ENCODE results near the gene UNKL.

The UNKL gene

DNA sequence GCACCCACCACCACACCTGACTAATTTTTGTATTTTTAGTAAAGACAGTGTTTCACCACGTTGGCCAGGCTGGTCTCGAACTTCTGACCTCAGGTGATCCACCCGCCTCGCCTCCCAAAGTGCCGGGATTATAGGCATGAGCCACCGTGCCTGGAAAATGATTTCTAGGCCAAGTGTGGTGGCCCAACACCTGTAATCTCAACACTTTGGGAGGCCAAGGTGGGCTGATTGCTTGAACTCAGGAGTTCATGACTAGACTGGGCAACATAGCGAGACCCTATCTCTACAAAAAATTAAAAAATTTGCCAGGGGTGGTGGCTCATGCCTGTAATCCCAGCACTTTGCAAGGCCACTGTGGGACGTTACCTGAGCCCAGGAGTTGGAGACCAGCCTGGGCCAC is 92.1 kb downstream of the UNKL start:
- DNase-seq = no peak

DNA sequence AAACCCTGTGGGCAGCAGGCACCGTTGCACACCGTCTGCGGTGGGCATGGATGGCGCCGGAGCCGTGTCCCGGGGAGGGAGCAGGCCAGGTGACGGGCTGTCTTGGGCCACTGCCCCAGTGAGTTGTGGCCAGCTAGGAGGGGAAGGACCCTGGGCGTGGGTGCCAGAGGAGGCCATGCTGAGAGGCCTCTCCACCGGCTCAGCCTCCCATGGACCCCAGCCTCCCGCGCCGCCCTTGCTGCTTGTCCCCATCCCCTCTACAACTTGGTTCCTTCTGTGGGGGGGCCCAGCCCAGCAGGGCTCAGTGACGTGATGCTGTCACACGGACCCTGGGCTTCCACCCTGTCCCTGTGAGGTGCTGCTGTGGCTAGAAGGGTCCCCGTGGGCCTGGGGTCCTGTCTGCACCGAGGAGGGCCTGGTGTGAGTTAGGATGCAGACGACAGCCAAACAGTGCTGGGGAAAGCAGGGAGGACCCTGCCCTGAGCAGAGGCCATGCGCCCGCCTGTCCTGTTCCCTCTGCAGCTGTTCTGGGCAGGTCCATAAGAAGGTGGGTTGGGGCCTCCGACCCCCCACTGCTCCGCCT is 93.8 kb downstream of the UNKL start:
- no peak for DNase-seq

DNA sequence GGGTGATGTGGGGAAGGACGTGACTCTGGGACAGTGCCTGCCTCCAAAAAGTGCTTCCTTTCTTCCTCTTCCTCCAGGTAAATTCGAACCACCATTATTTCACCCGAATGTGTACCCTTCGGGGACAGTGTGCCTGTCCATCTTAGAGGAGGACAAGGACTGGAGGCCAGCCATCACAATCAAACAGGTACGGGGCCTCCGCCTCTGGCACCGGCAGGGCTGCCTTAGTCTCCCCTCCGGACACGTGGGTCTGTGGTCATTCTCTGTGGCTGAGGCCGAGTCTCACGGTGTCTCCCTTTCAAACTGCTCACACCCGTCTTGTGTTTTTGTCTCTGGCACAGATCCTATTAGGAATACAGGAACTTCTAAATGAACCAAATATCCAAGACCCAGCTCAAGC is 94.4 kb downstream of the UNKL start:
- DNase-seq = no peak

DNA sequence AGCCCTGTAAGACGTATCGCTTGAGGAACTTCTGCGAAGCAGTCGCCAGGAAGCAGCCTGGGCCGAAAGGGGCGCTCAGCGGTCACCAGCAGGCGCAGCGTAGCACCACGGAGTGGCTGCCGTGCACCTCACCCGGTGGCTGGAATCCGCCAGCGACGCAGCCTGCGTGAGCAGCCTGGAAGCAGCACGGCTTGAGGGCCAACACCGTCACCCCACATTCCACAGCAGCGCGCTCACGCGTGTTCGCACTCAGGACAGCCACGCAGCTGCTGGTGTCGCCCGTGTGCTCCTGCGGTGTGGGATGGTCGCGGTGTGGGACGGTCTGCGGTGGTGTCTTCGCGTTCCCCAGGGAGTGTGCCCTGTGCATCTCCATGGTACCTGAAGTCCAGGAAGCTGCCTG is 95.5 kb downstream of the UNKL start:
- no peak for DNase-seq

- no peak for DNase-seq
These were observed 96.3 kb downstream of the UNKL start for GRCh38 chr16:1318268-1318545.

DNA sequence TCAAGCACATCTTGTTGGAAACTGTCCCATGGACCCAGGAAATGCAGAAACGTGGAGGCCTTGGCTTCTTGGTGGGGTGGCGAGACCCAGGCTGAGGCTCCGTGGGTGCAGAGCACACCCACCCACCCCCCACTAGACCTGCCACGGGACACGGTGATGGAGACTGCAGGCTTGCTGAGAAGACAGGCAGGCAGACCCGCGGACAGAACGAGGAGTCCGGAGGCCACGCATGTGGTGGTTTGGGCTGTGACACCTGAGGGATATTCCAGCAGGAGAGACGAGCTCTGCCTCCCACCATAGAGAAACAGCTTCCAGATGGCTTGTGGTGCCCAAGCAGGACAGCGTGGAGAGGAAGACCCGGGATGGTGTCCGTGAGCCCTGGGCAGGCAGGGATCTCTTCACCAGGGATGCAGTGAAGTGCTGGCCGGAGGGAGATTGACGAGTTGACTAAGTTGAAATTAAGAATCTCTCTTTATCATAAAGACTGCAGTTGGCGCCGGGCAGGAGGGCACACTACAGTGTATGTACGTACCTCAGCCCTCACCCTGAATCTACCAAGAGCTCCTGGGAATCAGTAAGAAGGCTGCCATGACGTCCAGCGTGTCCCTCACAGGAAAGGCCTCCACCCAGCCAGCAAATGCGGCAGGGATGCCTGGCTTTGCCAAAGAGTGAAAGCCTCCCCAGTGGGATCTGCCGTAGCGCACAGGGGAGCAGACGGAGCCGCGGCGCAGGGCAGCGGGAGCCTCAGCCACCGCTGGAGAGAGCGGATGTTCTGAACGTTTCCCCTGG is 96.8 kb downstream of the UNKL start:
- no peak for DNase-seq

DNA sequence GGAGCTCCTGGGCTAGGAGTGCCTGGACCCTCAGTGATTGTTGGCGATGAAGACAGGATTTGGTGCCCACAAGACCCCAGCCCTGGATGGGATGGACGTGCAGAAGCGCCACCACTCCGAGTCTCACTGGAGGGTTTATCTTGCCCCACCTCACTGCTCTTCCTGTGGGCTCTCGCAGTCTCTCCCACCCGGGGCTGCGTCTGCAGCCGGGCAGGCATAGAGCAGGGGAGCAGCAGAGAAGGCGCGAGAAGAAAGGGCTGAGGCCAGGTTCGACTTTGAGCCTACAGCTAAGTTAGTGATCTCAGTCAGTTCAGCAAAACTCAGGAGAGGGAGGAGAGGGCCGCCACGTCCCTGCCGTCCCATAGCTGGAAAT is 98.5 kb downstream of the UNKL start:
- DNase-seq = no peak

DNA sequence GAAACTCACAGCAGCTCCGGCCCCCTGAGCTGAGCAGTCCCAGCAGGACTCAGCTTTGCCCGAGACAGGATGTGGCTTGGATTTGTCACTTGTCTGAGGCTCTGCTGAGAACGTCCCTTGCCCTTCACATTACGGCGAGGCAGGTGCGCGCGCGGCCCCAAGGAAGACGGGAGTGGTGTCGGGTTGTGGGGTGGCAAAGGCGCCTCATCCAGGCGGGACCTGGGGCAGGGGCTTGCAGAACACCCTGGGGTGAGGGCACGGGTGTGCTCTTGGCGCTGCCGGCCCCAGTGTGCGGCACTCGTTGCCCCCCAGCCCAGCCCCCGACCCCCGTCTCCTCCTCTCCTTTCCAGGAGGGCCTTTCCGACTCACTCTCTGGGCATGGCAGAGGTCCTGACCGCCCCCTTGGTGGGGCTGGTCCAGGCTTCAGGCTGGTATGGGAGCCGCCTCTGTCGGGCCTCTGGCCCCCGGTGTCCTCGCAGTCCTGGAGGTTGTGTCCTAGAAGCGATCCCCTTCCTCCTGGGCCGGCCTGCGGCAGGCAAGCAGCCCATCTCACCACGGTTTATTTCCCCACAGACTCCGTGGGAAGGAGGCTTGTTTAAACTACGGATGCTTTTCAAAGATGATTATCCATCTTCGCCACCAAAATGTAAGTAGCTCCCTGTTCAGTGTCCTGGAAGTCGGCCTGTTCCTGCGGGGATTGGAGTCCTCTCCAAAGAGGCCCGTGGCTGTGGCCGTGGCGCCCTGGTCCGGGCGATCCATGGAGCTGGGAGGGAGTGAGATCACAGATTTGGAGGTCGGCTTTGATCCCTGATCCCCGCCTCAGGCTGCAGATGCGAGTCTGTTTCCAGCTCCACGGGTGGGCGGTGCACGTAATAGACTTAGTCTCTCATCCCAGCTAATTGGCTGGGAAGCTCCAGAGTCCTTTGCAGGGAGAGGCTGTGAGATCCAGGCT is 99.1 kb downstream of the UNKL start:
- no peak for DNase-seq

GRCh38 chr16:1314399-1315068 is 100.0 kb downstream of the UNKL start:
- DNase-seq = no peak

- DNase-seq = no peak
These were observed 100.7 kb downstream of the UNKL start for GRCh38 chr16:1313721-1314369.

All from activated CD4-positive, alpha-beta T cell treated with anti-CD3 and anti-CD28 coated beads, Interleukin-2, amount 50 U/mL, for 16 hours (primary cell).